ENCODE results near the gene UBXN7.

The UBXN7 gene

GRCh38 chr3:196341137-196341536, 91.1 kb downstream of the UBXN7 start:
- H4K20me1 ChIP-seq (ENCODE audit: low read depth, low read length): no peaks in the 10 kb centered on the region
- no peak overlapping the region for H3K4me2 ChIP-seq (ENCODE audit: low read depth, low read length, poor library complexity, severe bottlenecking)
- no peaks in the 10 kb centered on the region for H3K79me2 ChIP-seq (ENCODE audit: insufficient read depth, low read length)
- no peaks in the 10 kb centered on the region for H3K27me3 ChIP-seq (ENCODE audit: low read length)
- H3K9me2 ChIP-seq (replicated peaks; ENCODE audit: insufficient read depth, low read length): no peaks in the 10 kb centered on the region
- H3K9ac ChIP-seq (ENCODE audit: low read length): no peak overlapping the region
- H3K27ac ChIP-seq (ENCODE audit: low read depth, low read length): no peak overlapping the region
- no peaks in the 10 kb centered on the region for H3K36me3 ChIP-seq (ENCODE audit: low read length)
- TF ChIP-seq, protein P1, sequence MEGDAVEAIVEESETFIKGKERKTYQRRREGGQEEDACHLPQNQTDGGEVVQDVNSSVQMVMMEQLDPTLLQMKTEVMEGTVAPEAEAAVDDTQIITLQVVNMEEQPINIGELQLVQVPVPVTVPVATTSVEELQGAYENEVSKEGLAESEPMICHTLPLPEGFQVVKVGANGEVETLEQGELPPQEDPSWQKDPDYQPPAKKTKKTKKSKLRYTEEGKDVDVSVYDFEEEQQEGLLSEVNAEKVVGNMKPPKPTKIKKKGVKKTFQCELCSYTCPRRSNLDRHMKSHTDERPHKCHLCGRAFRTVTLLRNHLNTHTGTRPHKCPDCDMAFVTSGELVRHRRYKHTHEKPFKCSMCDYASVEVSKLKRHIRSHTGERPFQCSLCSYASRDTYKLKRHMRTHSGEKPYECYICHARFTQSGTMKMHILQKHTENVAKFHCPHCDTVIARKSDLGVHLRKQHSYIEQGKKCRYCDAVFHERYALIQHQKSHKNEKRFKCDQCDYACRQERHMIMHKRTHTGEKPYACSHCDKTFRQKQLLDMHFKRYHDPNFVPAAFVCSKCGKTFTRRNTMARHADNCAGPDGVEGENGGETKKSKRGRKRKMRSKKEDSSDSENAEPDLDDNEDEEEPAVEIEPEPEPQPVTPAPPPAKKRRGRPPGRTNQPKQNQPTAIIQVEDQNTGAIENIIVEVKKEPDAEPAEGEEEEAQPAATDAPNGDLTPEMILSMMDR (IDR thresholded peaks at IDR 0.05; ENCODE audit: insufficient read depth, low read length, poor library complexity, severe bottlenecking): no peak
- TF ChIP-seq EZH2phosphoT487 (conservative IDR thresholded peaks at IDR 0.05; ENCODE audit: low read length): no peak
- H3K9me3 ChIP-seq (ENCODE audit: insufficient read depth, low read length): no peaks in the 10 kb centered on the region
- H2AFZ ChIP-seq (ENCODE audit: low read depth, low read length, severe bottlenecking): no peak overlapping the region
- H3F3A ChIP-seq (ENCODE audit: insufficient read depth): peaks cover 3% of the 10 kb centered on the region; the same call in 1 of the 2 replicates
- H3K4me3 ChIP-seq (ENCODE audit: insufficient read depth, low read length, poor library complexity, severe bottlenecking): no peak overlapping the region

DNA sequence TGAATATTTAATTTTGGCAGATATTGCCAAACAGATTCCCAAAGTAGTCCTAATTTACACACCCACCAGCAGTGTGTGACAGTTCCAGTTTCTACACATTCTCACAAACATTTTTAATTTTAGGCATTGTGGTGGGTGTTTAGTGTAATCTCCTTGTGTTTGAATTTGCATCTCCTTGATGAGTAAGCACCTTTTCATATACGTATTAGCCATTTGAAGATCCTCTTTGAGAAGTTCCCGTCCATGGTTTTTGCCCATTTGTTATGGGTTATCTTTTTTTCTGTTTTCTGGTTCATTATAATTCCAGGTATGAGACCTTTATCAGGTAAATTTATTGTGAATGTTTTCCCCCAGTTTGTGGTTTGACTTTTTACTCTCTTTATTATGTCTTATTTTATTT, 91.8 kb downstream of the UBXN7 start:
- H2AFZ ChIP-seq (ENCODE audit: low read depth, low read length, severe bottlenecking): no peak overlapping the region
- H3K4me3 ChIP-seq (ENCODE audit: insufficient read depth, low read length, poor library complexity, severe bottlenecking): no peak overlapping the region
- no peaks in the 10 kb centered on the region for H4K20me1 ChIP-seq (ENCODE audit: low read depth, low read length)
- no peak overlapping the region for H3K9ac ChIP-seq (ENCODE audit: low read length)
- no peaks in the 10 kb centered on the region for H3K79me2 ChIP-seq (ENCODE audit: insufficient read depth, low read length)
- H3K27ac ChIP-seq (ENCODE audit: low read depth, low read length): no peak overlapping the region
- no peak for TF ChIP-seq EZH2phosphoT487 (conservative IDR thresholded peaks at IDR 0.05; ENCODE audit: low read length)
- TF ChIP-seq, protein P1 (IDR thresholded peaks at IDR 0.05; ENCODE audit: insufficient read depth, low read length, poor library complexity, severe bottlenecking): no peak
- H3K36me3 ChIP-seq (ENCODE audit: low read length): no peaks in the 10 kb centered on the region
- no peaks in the 10 kb centered on the region for H3K9me3 ChIP-seq (ENCODE audit: insufficient read depth, low read length)
- peaks cover 3% of the 10 kb centered on the region; the same call in 1 of the 2 replicates for H3F3A ChIP-seq (ENCODE audit: insufficient read depth)
- H3K9me2 ChIP-seq (replicated peaks; ENCODE audit: insufficient read depth, low read length): no peaks in the 10 kb centered on the region
- no peaks in the 10 kb centered on the region for H3K27me3 ChIP-seq (ENCODE audit: low read length)
- no peak overlapping the region for H3K4me2 ChIP-seq (ENCODE audit: low read depth, low read length, poor library complexity, severe bottlenecking)

- H3K27me3 ChIP-seq (ENCODE audit: low read length): no peaks in the 10 kb centered on the region
- no peak overlapping the region for H2AFZ ChIP-seq (ENCODE audit: low read depth, low read length, severe bottlenecking)
- H3K4me3 ChIP-seq (ENCODE audit: insufficient read depth, low read length, poor library complexity, severe bottlenecking): no peak overlapping the region
- no peak overlapping the region for H3K4me2 ChIP-seq (ENCODE audit: low read depth, low read length, poor library complexity, severe bottlenecking)
- no peaks in the 10 kb centered on the region for H3K9me2 ChIP-seq (replicated peaks; ENCODE audit: insufficient read depth, low read length)
- H4K20me1 ChIP-seq (ENCODE audit: low read depth, low read length): no peaks in the 10 kb centered on the region
- no peak overlapping the region for H3K9ac ChIP-seq (ENCODE audit: low read length)
- H3K79me2 ChIP-seq (ENCODE audit: insufficient read depth, low read length): no peaks in the 10 kb centered on the region
- H3K27ac ChIP-seq (ENCODE audit: low read depth, low read length): no peak overlapping the region
- no peaks in the 10 kb centered on the region for H3K36me3 ChIP-seq (ENCODE audit: low read length)
- peaks cover 3% of the 10 kb centered on the region; the same call in 1 of the 2 replicates for H3F3A ChIP-seq (ENCODE audit: insufficient read depth)
- no peaks in the 10 kb centered on the region for H3K9me3 ChIP-seq (ENCODE audit: insufficient read depth, low read length)
- no peak for TF ChIP-seq EZH2phosphoT487 (conservative IDR thresholded peaks at IDR 0.05; ENCODE audit: low read length)
- TF ChIP-seq, protein P1 (IDR thresholded peaks at IDR 0.05; ENCODE audit: insufficient read depth, low read length, poor library complexity, severe bottlenecking): no peak
Observed at GRCh38 chr3:196339493-196340254, 92.6 kb downstream of the UBXN7 start.
